K562 (cell line): ENCODE measurements around the gene ZSCAN12. TPM values are rescaled to one million over a fixed set of nuclear protein-coding genes. Genes with fewer than 3 reads are reported as not detected.

ENCODE experiments used
- ATF7 ChIP-seq: fragments of 450-650 bp; IDR thresholded peaks from 2 replicates; pipeline ENCODE4 v1.7.1; 2014; ENCODE audit warnings: mild to moderate bottlenecking, moderate library complexity
- BACH1 ChIP-seq: fragments of 200-800 bp; sonication (Bioruptor generic); IDR thresholded peaks from 2 replicates; pipeline ENCODE4 v1.6.1; 2016; ENCODE audit warnings: missing genetic modification characterization, missing compliant biosample characterization
- BRCA1 ChIP-seq, 2 experiments: fragments of 450-650 bp in 1 of 2; sonication (generic) in 1 of 2; formaldehyde crosslinking in 1 of 2; IDR thresholded peaks; 2 replicates each; pipeline versions ENCODE4 v1.5.0 to v1.6.1; 2017 to 2020; ENCODE audit warnings: mild to moderate bottlenecking in 1 of 2, missing genetic modification reagents in 1 of 2
- CBFA2T2 ChIP-seq: fragments of 450-650 bp; conservative IDR thresholded peaks from 2 replicates; pipeline ENCODE4 v1.6.1; 2017; ENCODE audit warnings: mild to moderate bottlenecking
- CBX3 ChIP-seq, 2 experiments: IDR thresholded peaks; 1 replicate in 1 of 2; 2 replicates in 1 of 2; pipeline ENCODE4 v1.6.1; 2012; ENCODE audit warnings: inconsistent platforms in 2 of 2, low read length in 2 of 2, borderline replicate concordance in 1 of 2, control low read depth in 1 of 2
- CTBP1 ChIP-seq: fragments of 450-650 bp; IDR thresholded peaks from 2 replicates; pipeline ENCODE4 v1.6.1; 2016; ENCODE audit warnings: borderline replicate concordance
- DMBX1 ChIP-seq: fragments of 250-450 bp; sonication (Bioruptor Pico); IDR thresholded peaks from 2 replicates; pipeline ENCODE4 v1.8.0; 2022; ENCODE audit warnings: inconsistent platforms, mild to moderate bottlenecking, moderate library complexity, borderline replicate concordance
- E4F1 ChIP-seq: fragments of 250-450 bp; sonication (Bioruptor Pico); IDR thresholded peaks from 2 replicates; pipeline ENCODE4 v1.5.0; 2021; ENCODE audit warnings: mild to moderate bottlenecking, borderline replicate concordance
- EGR1 ChIP-seq: fragments of 450-650 bp; conservative IDR thresholded peaks from 2 replicates; pipeline ENCODE4 v1.6.1; 2017; ENCODE audit warnings: mild to moderate bottlenecking
- FIP1L1 ChIP-seq: fragments of 200-400 bp; formaldehyde crosslinking; IDR thresholded peaks from 2 replicates; pipeline ENCODE4 v1.6.1; 2018; ENCODE audit warnings: mild to moderate bottlenecking, low read depth, low read length; ENCODE audit not compliant: poor library complexity, severe bottlenecking
- FOXK1 ChIP-seq: sonication (generic); formaldehyde crosslinking; IDR thresholded peaks from 2 replicates; pipeline ENCODE4 v1.8.0; 2022; ENCODE audit warnings: missing genetic modification reagents, mild to moderate bottlenecking, borderline replicate concordance
- HEY1 ChIP-seq: fragments of 250-450 bp; sonication (Bioruptor Pico); IDR thresholded peaks from 2 replicates; pipeline ENCODE4 v1.5.0; 2020; ENCODE audit warnings: mild to moderate bottlenecking, moderate library complexity, borderline replicate concordance
- HMGXB4 ChIP-seq: sonication (generic); formaldehyde crosslinking; IDR thresholded peaks from 2 replicates; pipeline ENCODE4 v1.8.1; 2023; ENCODE audit warnings: mild to moderate bottlenecking, missing genetic modification reagents
- MCM2 ChIP-seq: fragments of 450-650 bp; IDR thresholded peaks from 2 replicates; pipeline ENCODE4 v1.6.1; 2017; ENCODE audit warnings: low read depth, mild to moderate bottlenecking
- RFX7 ChIP-seq: fragments of 250-450 bp; sonication (Bioruptor Pico); IDR thresholded peaks from 2 replicates; pipeline ENCODE4 v1.5.1; 2021; ENCODE audit warnings: mild to moderate bottlenecking
- TBP ChIP-seq: optimal IDR thresholded peaks from 2 replicates; pipeline ENCODE3; 2011; ENCODE audit warnings: low read depth, low read length, improper control_type of control experiment
- XRCC4 ChIP-seq: IDR thresholded peaks from one replicate; pipeline ENCODE4 v1.6.1; 2011; ENCODE audit not compliant: insufficient read depth, insufficient read length; ENCODE audit errors: extremely low read depth
- ZBTB43 ChIP-seq: sonication (generic); formaldehyde crosslinking; IDR thresholded peaks from 2 replicates; pipeline ENCODE4 v1.8.0; 2023; ENCODE audit warnings: mild to moderate bottlenecking, missing genetic modification reagents
- ZHX1 ChIP-seq: fragments of 150-350 bp; conservative IDR thresholded peaks from 2 replicates; pipeline ENCODE4 v1.6.1; 2014; ENCODE audit warnings: low read length
- ZNF696 ChIP-seq: fragments of 250-450 bp; sonication (Bioruptor Pico); conservative IDR thresholded peaks from 2 replicates; pipeline ENCODE4 v1.4.0; 2020; ENCODE audit warnings: mild to moderate bottlenecking, moderate library complexity
- ZSCAN32 ChIP-seq: fragments of 450-650 bp; formaldehyde crosslinking; IDR thresholded peaks from 2 replicates; pipeline ENCODE4 v1.4.0; 2020; ENCODE audit warnings: mild to moderate bottlenecking, moderate library complexity
- polyA plus RNA-seq, 8 experiments: library from polyadenylated mRNA; depleted of rRNA in 4 of 8; stranded (reverse) in 5 of 8; unstranded in 3 of 8; fragments of >200 nt; fragmentation: Nextera tagmentation in 2 of 8; fragmentation: Illumina TruSeq in 1 of 8; extraction: Ambion mirVana in 2 of 8; extraction: Trizol in 1 of 8; gene quantifications; 2 replicates each; pipeline versions ENCODE4 v1.2.1 to v1.2.3, GENCODE V29; 2011 to 2014; ENCODE audit warnings: inconsistent platforms in 1 of 8, missing spikeins in 1 of 8
- total RNA-seq, 7 experiments: library from RNA; depleted of rRNA in 6 of 7; stranded (reverse); fragments of >200 nt in 6 of 7; fragmentation: Illumina TruSeq in 2 of 7; extraction: Trizol in 2 of 7; gene quantifications; 2 replicates each; pipeline versions ENCODE4 v1.2.1 to v1.2.3, GENCODE V29; 2011 to 2021; ENCODE audit warnings: low replicate concordance in 1 of 7

Gene ZSCAN12
- total and polyA plus RNA-seq, 9 of the 15 experiments (the other 6 are each of a cell fraction or from before 2014, with no cell fraction given), result 2.5 to 19.6 (median 12.5) TPM

- TF ChIP-seq BACH1 (tag) (peak; percentile 91; the same call in 1 of the 2 replicates), HEY1 (peak; percentile 86), XRCC4 (no peak), BRCA1 (IDR thresholded peaks at IDR 0.05) (no peak), BRCA1 (CRISPR knock-in tag; IDR thresholded peaks at IDR 0.05) (no peak), MCM2 (no peak), RFX7 (CRISPR knock-in tag) (no peak), E4F1 (CRISPR knock-in tag) (no peak), FIP1L1 (no peak), ZBTB43 (CRISPR knock-in tag) (no peak), TBP (no peak), CTBP1 (peak; percentile 11; the same call in 1 of the 2 replicates), EGR1 (peak; percentile 82), HMGXB4 (CRISPR knock-in tag) (no peak), ZSCAN32 (CRISPR knock-in tag) (no peak), ATF7 (no peak), DMBX1 (CRISPR knock-in tag) (peak; percentile 95), CBX3 (IDR thresholded peaks at IDR 0.05; ENCODE audit: borderline replicate concordance in 1 of 2, low read length in 2 of 2) (no peak), FOXK1 (CRISPR knock-in tag) (no peak), ZHX1 (0 out of 2 replicates have a peak, but pooled peaks have one; percentile 24), ZNF696 (CRISPR knock-in tag) (no peak), CBFA2T2 (peak; percentile 99)
Measured at GRCh38 chr6:28335040-28335563, 64.4 kb downstream of the ZSCAN12 start (continued).
